Measurements from ENCODE around the gene ZBTB2.
A peak's percentile ranks its signal among the peaks of the same experiment; 100 is the strongest.
"Not testable (repeated sequence)": the region's sequence is repeated elsewhere in the genome, so short reads cannot be mapped to it uniquely, and the experiment has no call there.

The ZBTB2 gene

GRCh38 chr6:151402228-151402627 lies 10.9 kb upstream of the ZBTB2 start:
- no peak for DNase-seq

GRCh38 chr6:151400473-151400872 lies 9.1 kb upstream of the ZBTB2 start:
- no peak for DNase-seq

GRCh38 chr6:151399679-151400078 lies 8.3 kb upstream of the ZBTB2 start:
- DNase-seq = no peak

- no peak for DNase-seq
These were observed 2.1 kb upstream of the ZBTB2 start for GRCh38 chr6:151393410-151393809.

- no peak for DNase-seq
These were observed 1.1 kb upstream of the ZBTB2 start for GRCh38 chr6:151392427-151392826.

GRCh38 chr6:151390851-151391470 lies 398 bp downstream of the ZBTB2 start:
- DNase-seq = peak in 50 of 51 donors; percentile 32 to 90 (median 64)

- DNase-seq = peak; percentile 61 to 98 (median 95)
These were observed 996 bp downstream of the ZBTB2 start for GRCh38 chr6:151390276-151390850.

- peak in 39 of 51 donors; percentile 17 to 89 (median 53) for DNase-seq
These were observed 1.6 kb downstream of the ZBTB2 start for GRCh38 chr6:151389618-151390275.

- peak in 1 of 51 donors; percentile 79 for DNase-seq
These were observed 2.3 kb downstream of the ZBTB2 start for GRCh38 chr6:151388997-151389617.

GRCh38 chr6:151388236-151388635 lies 3.1 kb downstream of the ZBTB2 start:
- no peak for DNase-seq

GRCh38 chr6:151387175-151387970 lies 4.0 kb downstream of the ZBTB2 start:
- no peak for DNase-seq

GRCh38 chr6:151385177-151385576 lies 6.2 kb downstream of the ZBTB2 start:
- DNase-seq = no peak

- DNase-seq = no peak
These were observed 7.2 kb downstream of the ZBTB2 start for GRCh38 chr6:151384151-151384550.

- not testable (repeated sequence) for DNase-seq
These were observed 8.7 kb downstream of the ZBTB2 start for GRCh38 chr6:151382631-151383030.

GRCh38 chr6:151381722-151382121 lies 9.6 kb downstream of the ZBTB2 start:
- DNase-seq = no peak

GRCh38 chr6:151380848-151381205 lies 10.5 kb downstream of the ZBTB2 start:
- no peak for DNase-seq

- DNase-seq = peak in 12 of 51 donors; percentile 3 to 24 (median 10)
These were observed 11.2 kb downstream of the ZBTB2 start for GRCh38 chr6:151379933-151380847.

GRCh38 chr6:151377095-151377494 lies 14.3 kb downstream of the ZBTB2 start:
- DNase-seq = no peak

- no peak for DNase-seq
These were observed 14.9 kb downstream of the ZBTB2 start for GRCh38 chr6:151376440-151376839.

GRCh38 chr6:151375833-151376232 lies 15.5 kb downstream of the ZBTB2 start:
- DNase-seq = no peak
